DMS114 treated with DMSO at 0.1 percent for 48 hours (cell line): ENCODE results near the gene ENTREP3.

Source experiments
- DNase-seq: peaks from one replicate; lab custom pipeline; 2025; ENCODE audit not compliant: unreplicated experiment; lab: John Stamatoyannopoulos, UW

ENTREP3 gene

DNA sequence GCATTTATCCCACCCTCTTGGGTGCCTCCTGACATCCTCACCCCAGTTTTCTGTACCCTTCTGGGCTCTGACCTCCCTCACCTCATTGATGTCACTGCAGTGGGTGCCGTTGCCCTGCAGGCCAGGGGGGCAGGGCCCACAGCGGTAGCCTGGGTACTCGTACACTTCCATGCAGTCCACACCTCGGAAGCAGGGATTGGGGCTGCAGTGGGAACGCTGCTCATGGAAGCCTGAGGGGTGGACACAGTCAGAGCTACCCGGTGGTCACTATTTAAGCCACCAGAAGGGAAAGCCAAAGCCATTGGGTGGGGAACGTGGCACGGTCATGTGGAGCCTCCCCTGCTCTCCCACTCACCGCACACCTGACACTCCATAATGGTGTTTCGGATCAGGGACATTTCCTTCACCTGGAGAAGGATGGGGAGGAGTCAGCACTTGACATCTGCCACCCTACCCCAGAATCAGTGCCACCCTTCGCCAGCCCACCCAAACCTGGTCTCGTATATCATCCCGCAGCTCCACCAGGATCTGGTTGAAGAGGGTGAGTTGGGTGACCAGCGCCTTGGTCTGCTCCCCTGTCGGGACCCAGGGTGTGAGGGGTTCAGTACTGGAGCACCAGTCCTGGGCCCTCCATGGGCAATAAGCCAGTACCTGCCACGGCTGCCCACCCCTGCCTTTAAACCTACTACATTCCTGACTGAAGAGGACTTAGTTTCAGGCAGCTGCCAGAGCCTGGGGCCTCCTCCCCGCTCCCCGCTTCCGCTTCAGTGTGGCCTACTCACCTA is 52.4 kb downstream of the ENTREP3 start:
- DNase-seq, result no peak

DNA sequence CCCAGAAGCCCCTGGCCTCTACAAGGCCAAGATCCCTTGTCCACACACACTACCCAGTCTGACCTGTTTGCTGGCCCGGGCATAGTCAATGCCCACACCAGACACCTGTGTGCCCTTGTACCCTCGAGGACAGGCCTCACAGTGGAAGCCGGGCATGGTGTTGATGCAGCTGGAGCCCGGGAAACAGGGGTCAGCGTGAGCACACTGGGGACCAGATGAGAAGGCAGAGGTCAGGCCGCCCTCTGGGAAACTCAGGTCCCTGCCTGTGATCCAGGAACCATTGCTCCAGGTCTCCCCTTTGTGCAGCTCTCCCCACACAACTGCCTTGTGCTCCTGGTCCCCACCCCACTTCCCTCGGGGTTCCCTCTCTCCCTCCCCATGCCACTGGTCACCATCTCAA is 53.1 kb downstream of the ENTREP3 start:
- DNase-seq, result no peak

DNA sequence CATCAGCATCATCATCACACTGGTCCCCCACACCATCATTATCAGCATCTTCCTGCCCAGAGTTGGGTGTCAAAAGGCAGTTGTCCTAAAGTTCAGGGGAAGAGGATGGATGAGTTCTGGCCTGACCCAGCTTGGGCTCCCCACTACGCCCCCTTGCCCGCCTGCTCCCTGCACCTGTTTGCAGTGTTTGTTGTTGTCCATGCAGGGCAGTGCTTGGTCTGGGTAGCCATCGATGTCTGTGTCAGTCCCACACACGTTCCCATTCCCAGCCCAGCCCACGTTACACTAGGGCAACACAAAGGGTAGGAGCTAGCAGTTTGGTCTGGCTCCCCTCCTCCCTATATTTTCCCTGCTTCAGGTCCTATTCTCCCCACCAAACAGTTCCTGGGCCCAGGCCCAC is 54.4 kb downstream of the ENTREP3 start:
- DNase-seq, result no peak

DNA sequence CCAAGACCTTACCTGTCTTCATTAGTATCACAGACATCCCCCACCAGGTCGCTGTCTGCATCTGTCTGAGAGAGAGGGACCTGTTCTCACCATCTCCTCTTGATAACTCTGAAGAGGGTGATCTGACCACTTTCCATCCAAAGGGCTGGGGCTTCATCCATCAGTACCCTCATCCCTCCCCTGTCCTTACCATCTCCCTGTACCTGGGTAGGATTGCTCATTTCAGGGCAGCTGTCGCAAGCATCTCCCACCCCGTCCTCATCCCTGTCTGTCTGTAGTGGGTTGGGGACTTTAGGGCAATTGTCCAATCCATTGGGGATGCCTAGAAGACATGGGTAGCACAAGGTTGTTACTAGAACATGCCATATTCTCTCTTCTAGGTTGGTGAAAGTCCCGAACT is 55.5 kb downstream of the ENTREP3 start:
- no peak for DNase-seq

DNA sequence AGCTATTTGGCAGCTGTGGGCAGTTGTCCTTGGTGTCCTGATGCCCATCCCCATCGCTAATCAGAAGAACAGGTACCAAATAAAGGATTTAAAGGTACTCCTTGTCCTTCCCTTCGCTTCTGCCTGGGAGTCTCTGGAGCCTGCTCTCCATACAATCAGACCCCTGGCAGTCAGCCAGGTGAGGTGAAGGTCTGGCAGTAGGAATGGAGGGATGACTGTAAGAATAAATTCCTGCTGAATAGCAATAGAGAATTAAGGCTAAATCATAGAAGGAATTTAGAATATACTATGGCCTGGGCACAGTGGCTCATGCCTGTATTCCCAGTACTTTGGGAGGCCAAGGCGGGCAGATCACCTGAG is 56.8 kb downstream of the ENTREP3 start:
- DNase-seq, result no peak

DNA sequence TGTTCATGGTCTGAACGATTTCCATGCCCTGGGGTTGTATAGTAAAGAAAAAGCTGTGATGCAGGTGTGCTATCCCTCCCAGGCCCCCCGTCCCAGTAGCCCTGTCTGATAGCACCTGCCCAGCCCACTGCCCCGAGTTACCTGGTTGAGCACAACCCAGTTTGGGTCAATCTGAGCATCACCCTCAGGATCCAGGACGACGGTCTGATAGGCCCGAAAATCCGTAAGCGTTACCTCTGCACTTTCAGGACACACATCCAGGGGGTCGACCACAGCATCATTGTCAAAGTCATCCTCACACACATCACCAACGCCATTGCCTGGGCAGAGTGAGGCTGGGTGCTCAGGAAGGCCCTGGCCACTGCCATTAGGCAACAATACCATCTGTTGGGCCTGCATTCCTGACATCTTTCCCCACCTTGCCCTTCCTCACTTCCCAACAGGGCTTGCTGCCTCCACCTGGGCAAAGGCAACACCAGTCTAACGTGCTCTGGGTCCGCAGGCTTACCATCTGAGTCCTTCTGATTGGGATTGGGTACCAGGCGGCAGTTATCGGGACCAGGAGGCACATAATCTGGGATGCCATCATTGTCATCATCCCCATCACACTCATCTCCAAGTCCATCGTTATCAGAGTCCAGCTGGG is 57.3 kb downstream of the ENTREP3 start:
- DNase-seq, result no peak
